Glutamatergic neuron (in vitro differentiated cells): Measurements from ENCODE around the gene RYR1. TPM values are rescaled to one million over a fixed set of nuclear protein-coding genes. Genes with fewer than 3 reads are reported as not detected.
"Not testable (repeated sequence)": the region's sequence is repeated elsewhere in the genome, so short reads cannot be mapped to it uniquely, and the experiment has no call there.

Experiments
- DNase-seq: peaks from one replicate; pipeline ENCODE4 v3.0.0; 2022
- H3K27ac Mint-ChIP-seq: one replicate; pipeline ENCODE4 v1.8.0; 2020; ENCODE audit warnings: mild to moderate bottlenecking, mixed read lengths, inconsistent platforms; ENCODE audit not compliant: unreplicated experiment
- H3K27me3 Mint-ChIP-seq: one replicate; pipeline ENCODE4 v1.8.0; 2020; ENCODE audit warnings: mild to moderate bottlenecking, moderate library complexity, mixed read lengths, inconsistent platforms; ENCODE audit not compliant: unreplicated experiment
- H3K36me3 Mint-ChIP-seq: one replicate; pipeline ENCODE4 v1.8.0; 2020; ENCODE audit warnings: mild to moderate bottlenecking, mixed read lengths, inconsistent platforms; ENCODE audit not compliant: unreplicated experiment
- H3K4me1 Mint-ChIP-seq: one replicate; pipeline ENCODE4 v1.8.0; 2020; ENCODE audit warnings: mild to moderate bottlenecking, low read depth, mixed read lengths, inconsistent platforms; ENCODE audit not compliant: unreplicated experiment
- H3K4me3 Mint-ChIP-seq: one replicate; pipeline ENCODE4 v1.8.0; 2020; ENCODE audit warnings: mild to moderate bottlenecking, mixed read lengths, inconsistent platforms; ENCODE audit not compliant: unreplicated experiment
- H3K9me3 Mint-ChIP-seq: one replicate; pipeline ENCODE4 v1.8.0; 2020; ENCODE audit warnings: mild to moderate bottlenecking, moderate library complexity, mixed read lengths, inconsistent platforms; ENCODE audit not compliant: unreplicated experiment
- total RNA-seq: library from RNA; stranded (reverse); fragmentation: NEBNext Ultra II Directional; extraction: Animal tissue kit (Norgen Biotek cat#: 25700); gene quantifications from one replicate; pipeline ENCODE4 v1.2.1, GENCODE V29; 2021; ENCODE audit not compliant: unreplicated experiment
- TF ChIP-seq, protein P1 (sequence below): fragments of 200-600 bp; sonication (generic); IDR thresholded peaks from one replicate; pipeline ENCODE4 v1.5.0; 2021; ENCODE audit not compliant: partially characterized antibody, unreplicated experiment

The RYR1 gene
- total RNA-seq, 1 donor from 2014 or later: 117 TPM

- H3K4me3 Mint-ChIP-seq: no peak overlapping the region
- H3K36me3 Mint-ChIP-seq: no peaks in the 10 kb centered on the region
- DNase-seq: no peak
- no peaks in the 10 kb centered on the region for H3K4me1 Mint-ChIP-seq
- no peak overlapping the region for H3K27ac Mint-ChIP-seq
- peaks cover 1% of the 10 kb centered on the region for H3K9me3 Mint-ChIP-seq
- H3K27me3 Mint-ChIP-seq: peaks cover 10% of the 10 kb centered on the region
- TF ChIP-seq, protein P1, sequence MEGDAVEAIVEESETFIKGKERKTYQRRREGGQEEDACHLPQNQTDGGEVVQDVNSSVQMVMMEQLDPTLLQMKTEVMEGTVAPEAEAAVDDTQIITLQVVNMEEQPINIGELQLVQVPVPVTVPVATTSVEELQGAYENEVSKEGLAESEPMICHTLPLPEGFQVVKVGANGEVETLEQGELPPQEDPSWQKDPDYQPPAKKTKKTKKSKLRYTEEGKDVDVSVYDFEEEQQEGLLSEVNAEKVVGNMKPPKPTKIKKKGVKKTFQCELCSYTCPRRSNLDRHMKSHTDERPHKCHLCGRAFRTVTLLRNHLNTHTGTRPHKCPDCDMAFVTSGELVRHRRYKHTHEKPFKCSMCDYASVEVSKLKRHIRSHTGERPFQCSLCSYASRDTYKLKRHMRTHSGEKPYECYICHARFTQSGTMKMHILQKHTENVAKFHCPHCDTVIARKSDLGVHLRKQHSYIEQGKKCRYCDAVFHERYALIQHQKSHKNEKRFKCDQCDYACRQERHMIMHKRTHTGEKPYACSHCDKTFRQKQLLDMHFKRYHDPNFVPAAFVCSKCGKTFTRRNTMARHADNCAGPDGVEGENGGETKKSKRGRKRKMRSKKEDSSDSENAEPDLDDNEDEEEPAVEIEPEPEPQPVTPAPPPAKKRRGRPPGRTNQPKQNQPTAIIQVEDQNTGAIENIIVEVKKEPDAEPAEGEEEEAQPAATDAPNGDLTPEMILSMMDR: no peak
Measured at GRCh38 chr19:38513762-38514167, 80.3 kb downstream of the RYR1 start.

DNA sequence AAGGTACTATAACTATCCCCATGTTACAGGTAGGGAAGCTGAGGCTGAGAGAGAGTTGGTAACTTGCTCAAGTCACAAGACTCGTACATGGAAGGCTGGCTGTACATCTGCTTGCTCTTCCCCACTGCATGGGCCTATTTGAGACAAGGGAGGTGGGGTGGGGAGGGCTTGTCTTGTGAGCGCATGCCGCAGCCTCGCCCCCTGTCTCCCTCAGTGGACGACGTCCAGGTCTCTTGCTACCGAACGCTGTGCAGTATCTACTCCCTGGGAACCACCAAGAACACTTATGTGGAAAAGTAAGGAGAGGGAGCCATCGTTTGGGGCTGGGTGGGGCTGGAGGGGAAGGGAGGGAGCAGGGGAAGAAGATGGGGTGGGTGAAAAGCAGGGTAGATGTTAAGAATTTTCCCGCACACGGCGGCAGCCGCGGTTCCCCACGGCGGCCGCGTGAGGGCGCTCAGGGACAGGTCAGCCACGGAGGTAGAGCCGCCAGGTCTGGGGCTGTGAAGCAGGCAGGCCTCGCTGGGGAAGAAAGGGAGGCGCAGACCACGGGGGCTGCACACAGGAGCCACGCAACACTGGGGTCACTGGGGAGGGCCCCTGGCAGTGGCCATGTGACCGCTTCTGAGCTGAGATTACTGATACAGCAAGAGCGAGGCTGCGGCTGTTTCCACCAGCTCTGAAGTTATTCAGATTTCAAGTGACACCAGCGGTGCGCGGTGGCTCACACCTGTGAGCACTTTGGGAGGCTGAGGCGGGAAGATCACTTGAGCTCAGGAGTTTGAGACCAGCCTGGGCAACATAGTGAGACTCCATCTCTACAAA lies 81.5 kb downstream of the RYR1 start:
- H3K27ac Mint-ChIP-seq: no peak overlapping the region
- no peaks in the 10 kb centered on the region for H3K36me3 Mint-ChIP-seq
- no peaks in the 10 kb centered on the region for H3K4me1 Mint-ChIP-seq
- DNase-seq: peak; percentile 78
- peaks cover 10% of the 10 kb centered on the region for H3K27me3 Mint-ChIP-seq
- H3K4me3 Mint-ChIP-seq: no peak overlapping the region
- H3K9me3 Mint-ChIP-seq: peaks cover 1% of the 10 kb centered on the region
- TF ChIP-seq, protein P1: peak; percentile 82

DNA sequence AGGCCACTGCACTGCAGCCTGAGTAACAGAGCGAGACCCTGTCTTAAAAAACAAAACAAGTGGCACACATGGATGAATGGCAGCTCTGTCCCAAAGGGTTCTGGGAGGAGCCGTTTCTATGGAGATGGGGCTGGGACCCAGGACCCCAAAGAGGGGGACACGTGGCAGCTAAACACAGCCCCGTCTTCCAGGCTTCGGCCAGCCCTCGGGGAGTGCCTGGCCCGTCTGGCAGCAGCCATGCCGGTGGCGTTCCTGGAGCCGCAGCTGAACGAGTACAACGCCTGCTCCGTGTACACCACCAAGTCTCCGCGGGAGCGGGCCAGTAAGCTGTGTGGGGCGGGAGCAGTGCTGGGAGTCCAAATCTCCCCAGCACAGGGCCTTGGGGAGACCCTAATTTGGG lies 82.4 kb downstream of the RYR1 start:
- peaks cover 7% of the 10 kb centered on the region for H3K27me3 Mint-ChIP-seq
- H3K27ac Mint-ChIP-seq: no peak overlapping the region
- TF ChIP-seq, protein P1: no peak
- no peak overlapping the region for H3K4me3 Mint-ChIP-seq
- no peak for DNase-seq
- H3K9me3 Mint-ChIP-seq: peaks cover 1% of the 10 kb centered on the region
- no peaks in the 10 kb centered on the region for H3K36me3 Mint-ChIP-seq
- H3K4me1 Mint-ChIP-seq: no peaks in the 10 kb centered on the region

- Mint-ChIP-seq H3K4me3 (no peak overlapping the region), H3K9me3 (peaks cover 1% of the 10 kb centered on the region), H3K4me1 (no peaks in the 10 kb centered on the region), H3K27ac (no peak overlapping the region), H3K36me3 (no peaks in the 10 kb centered on the region), H3K27me3 (peaks cover 7% of the 10 kb centered on the region)
- no peak for DNase-seq
- TF ChIP-seq, protein P1: no peak
Measured at GRCh38 chr19:38516802-38517201, 83.3 kb downstream of the RYR1 start.

- H3K9me3 Mint-ChIP-seq: peaks cover 1% of the 10 kb centered on the region
Measured at GRCh38 chr19:38517321-38517720, 83.8 kb downstream of the RYR1 start.

DNA sequence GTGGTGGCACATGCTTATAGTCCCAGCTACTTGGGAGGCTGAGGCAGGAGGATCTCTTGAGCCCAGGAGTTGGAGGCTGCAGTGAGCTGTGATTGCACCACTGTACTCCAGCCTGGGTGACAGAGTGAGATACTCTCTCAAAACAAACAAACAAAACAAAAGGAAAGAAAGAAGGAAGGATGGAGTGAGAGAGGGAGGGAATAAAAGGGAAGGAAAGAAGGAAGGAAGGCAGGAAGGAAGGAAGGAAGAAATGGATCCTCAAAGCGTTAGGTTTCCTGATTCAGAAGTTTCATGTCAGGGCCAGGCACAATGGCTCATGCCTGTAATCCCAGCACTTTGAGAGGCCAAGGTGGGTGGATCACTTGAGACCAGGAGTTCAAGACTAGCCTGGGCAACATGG lies 84.5 kb downstream of the RYR1 start:
- H3K4me1 Mint-ChIP-seq, H3K27me3 Mint-ChIP-seq, H3K4me3 Mint-ChIP-seq, H3K27ac Mint-ChIP-seq, H3K36me3 Mint-ChIP-seq, DNase-seq, H3K9me3 Mint-ChIP-seq: not testable (repeated sequence)

More at GRCh38 chr19:38517321-38517720, 83.8 kb downstream of the RYR1 start:
- Mint-ChIP-seq H3K4me1 (no peaks in the 10 kb centered on the region), H3K27ac (no peak overlapping the region), H3K36me3 (no peaks in the 10 kb centered on the region), H3K4me3 (no peak overlapping the region), H3K27me3 (peaks cover 7% of the 10 kb centered on the region)
- TF ChIP-seq, protein P1: no peak
- no peak for DNase-seq
